Suprapubic skin (tissue), 3 donors: Measurements from ENCODE around the gene ALG1.
"Not testable (repeated sequence)": the region's sequence is repeated elsewhere in the genome, so short reads cannot be mapped to it uniquely, and the experiment has no call there.

Experiments used
- POLR2AphosphoS5 ChIP-seq, 3 donors: sonication (generic); formaldehyde crosslinking; IDR thresholded peaks; one replicate each; pipeline ENCODE4 v1.6.1; 2017; ENCODE audit warnings: antibody characterized with exemption in 3 of 3
- TF ChIP-seq, protein P1 (sequence below), 2 donors: fragments of 200-600 bp in 1 of 2; fragments of 450-650 bp in 1 of 2; sonication (generic) in 1 of 2; IDR thresholded peaks; one replicate each; pipeline ENCODE4 v1.5.1; 2016 to 2019; ENCODE audit warnings: antibody characterized with exemption in 2 of 2, mild to moderate bottlenecking in 1 of 2, moderate library complexity in 1 of 2

GRCh38 chr16:5073771-5074170, 2.1 kb downstream of the ALG1 start:
- TF ChIP-seq, protein P1, sequence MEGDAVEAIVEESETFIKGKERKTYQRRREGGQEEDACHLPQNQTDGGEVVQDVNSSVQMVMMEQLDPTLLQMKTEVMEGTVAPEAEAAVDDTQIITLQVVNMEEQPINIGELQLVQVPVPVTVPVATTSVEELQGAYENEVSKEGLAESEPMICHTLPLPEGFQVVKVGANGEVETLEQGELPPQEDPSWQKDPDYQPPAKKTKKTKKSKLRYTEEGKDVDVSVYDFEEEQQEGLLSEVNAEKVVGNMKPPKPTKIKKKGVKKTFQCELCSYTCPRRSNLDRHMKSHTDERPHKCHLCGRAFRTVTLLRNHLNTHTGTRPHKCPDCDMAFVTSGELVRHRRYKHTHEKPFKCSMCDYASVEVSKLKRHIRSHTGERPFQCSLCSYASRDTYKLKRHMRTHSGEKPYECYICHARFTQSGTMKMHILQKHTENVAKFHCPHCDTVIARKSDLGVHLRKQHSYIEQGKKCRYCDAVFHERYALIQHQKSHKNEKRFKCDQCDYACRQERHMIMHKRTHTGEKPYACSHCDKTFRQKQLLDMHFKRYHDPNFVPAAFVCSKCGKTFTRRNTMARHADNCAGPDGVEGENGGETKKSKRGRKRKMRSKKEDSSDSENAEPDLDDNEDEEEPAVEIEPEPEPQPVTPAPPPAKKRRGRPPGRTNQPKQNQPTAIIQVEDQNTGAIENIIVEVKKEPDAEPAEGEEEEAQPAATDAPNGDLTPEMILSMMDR (IDR thresholded peaks at IDR 0.05): not testable (repeated sequence)
- not testable (repeated sequence) for TF ChIP-seq POLR2AphosphoS5 (IDR thresholded peaks at IDR 0.05)
